Keratinocyte (primary cell): ENCODE data around the gene MS4A4A.

Experiments used
- CTCF ChIP-seq, 3 experiments: IDR thresholded peaks in 1 of 3; conservative IDR thresholded peaks in 1 of 3; optimal IDR thresholded peaks in 1 of 3; 2 replicates in 2 of 3; 3 replicates in 1 of 3; pipeline versions ENCODE3 to v1.5.1; 2011; ENCODE audit warnings: low read length in 3 of 3, mild to moderate bottlenecking in 3 of 3, moderate library complexity in 2 of 3, control low read depth in 1 of 3, inconsistent platforms in 1 of 3; ENCODE audit not compliant: insufficient read depth in 2 of 3; ENCODE audit errors: extremely low read depth in 1 of 3
- EZH2 ChIP-seq: IDR thresholded peaks from one replicate; pipeline ENCODE4 v1.6.1; 2012; ENCODE audit warnings: inconsistent platforms, mild to moderate bottlenecking, low read length, moderate library complexity

- TF ChIP-seq CTCF (optimal IDR thresholded peaks at IDR 0.05 in 1 of 3, IDR thresholded peaks at IDR 0.05 in 1 of 3, conservative IDR thresholded peaks at IDR 0.05 in 1 of 3; ENCODE audit: extremely low read depth in 1 of 3, insufficient read depth in 2 of 3, low read length in 3 of 3) (no peak), EZH2 (no peak)
These were observed 1.8 kb downstream of the MS4A4A start for GRCh38 chr11:60282286-60282685.
